Mononuclear cell (primary cell): ENCODE data around the gene LAGE3. TPM values are rescaled to one million over a fixed set of nuclear protein-coding genes. Genes with fewer than 3 reads are reported as not detected.
A peak's percentile ranks its signal among the peaks of the same experiment; 100 is the strongest.
"Not testable (repeated sequence)": the region's sequence is repeated elsewhere in the genome, so short reads cannot be mapped to it uniquely, and the experiment has no call there.

Experiments
- H3K27me3 ChIP-seq: 2 replicates; pipeline ENCODE4 v1.6.0; 2011; ENCODE audit warnings: low read length, control low read depth; ENCODE audit not compliant: insufficient read depth
- H3K4me1 ChIP-seq: 2 replicates; pipeline ENCODE4 v1.5.1; 2011; ENCODE audit warnings: mild to moderate bottlenecking, low read length, control low read depth; ENCODE audit not compliant: insufficient read depth
- H3K4me3 ChIP-seq: 2 replicates; pipeline ENCODE4 v1.5.1; 2011; ENCODE audit warnings: mild to moderate bottlenecking, low read length, moderate library complexity
- H3K9me3 ChIP-seq: 2 replicates; pipeline ENCODE4 v1.5.1; 2011; ENCODE audit warnings: low read depth, mild to moderate bottlenecking, control low read depth, low read length
- total RNA-seq: library from RNA; depleted of rRNA; stranded (reverse); fragments of >200 nt; gene quantifications from one replicate; pipeline ENCODE4 v1.2.3, GENCODE V29; 2012

LAGE3 gene
- total RNA-seq, 1 donor, result 2.6 TPM

DNA sequence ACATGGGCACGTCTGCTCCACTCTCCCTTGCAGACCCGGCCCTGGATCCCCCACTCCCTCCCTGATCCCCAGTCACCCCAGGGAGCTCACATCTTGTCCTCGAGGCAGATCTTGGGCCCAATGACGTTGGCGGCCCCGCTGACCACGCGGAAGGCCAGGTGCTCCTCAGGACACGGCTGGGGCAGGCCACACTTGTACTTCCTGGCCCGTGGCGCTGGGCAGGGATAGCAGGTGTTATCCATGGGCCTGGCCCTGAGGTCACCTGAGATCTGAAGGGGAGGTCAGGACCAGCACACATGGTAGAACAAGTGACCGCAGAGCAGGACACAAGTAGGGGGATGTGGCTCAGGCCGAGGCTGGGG is 29.3 kb upstream of the LAGE3 start:
- Histone ChIP-seq H3K4me3 (no peak overlapping the region), H3K4me1 (no peaks in the 10 kb centered on the region), H3K27me3 (no peaks in the 10 kb centered on the region), H3K9me3 (no peaks in the 10 kb centered on the region)

GRCh38 chrX:154507673-154508383 is 28.7 kb upstream of the LAGE3 start:
- no peak overlapping the region for H3K4me3 ChIP-seq
- no peaks in the 10 kb centered on the region for H3K4me1 ChIP-seq
- H3K27me3 ChIP-seq, result no peaks in the 10 kb centered on the region
- H3K9me3 ChIP-seq, result no peaks in the 10 kb centered on the region

GRCh38 chrX:154506483-154507332 is 27.6 kb upstream of the LAGE3 start:
- Histone ChIP-seq H3K27me3 (no peaks in the 10 kb centered on the region), H3K4me3 (no peak overlapping the region), H3K4me1 (no peaks in the 10 kb centered on the region), H3K9me3 (no peaks in the 10 kb centered on the region)

- H3K9me3 ChIP-seq, result no peaks in the 10 kb centered on the region
- no peaks in the 10 kb centered on the region for H3K4me1 ChIP-seq
- no peaks in the 10 kb centered on the region for H3K27me3 ChIP-seq
- no peak overlapping the region for H3K4me3 ChIP-seq
Measured at GRCh38 chrX:154505734-154506133, 26.7 kb upstream of the LAGE3 start.

- no peaks in the 10 kb centered on the region for H3K4me1 ChIP-seq
- no peak overlapping the region for H3K4me3 ChIP-seq
- H3K27me3 ChIP-seq, result no peaks in the 10 kb centered on the region
Measured at GRCh38 chrX:154502989-154503388, 23.9 kb upstream of the LAGE3 start.

DNA sequence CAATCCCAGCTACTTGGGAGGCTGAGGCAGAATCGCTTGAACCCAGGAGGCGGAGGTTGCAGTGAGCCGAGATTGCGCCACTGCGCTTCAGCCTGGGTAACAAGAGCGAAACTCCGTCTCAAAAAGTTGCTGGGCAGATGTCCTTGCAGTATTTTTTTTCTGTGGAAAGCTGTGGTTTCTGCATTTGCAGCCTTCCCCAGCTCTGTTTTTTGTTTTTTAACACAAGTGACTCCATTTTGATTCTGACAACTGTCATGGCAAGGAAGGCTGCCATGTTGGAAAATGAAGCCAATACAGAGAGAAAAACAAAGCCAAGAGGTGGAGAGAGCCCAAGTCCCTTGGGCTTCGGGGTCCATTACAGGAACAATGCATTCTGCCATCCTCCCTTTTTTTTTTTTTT is 23.0 kb upstream of the LAGE3 start:
- H3K9me3 ChIP-seq, result no peaks in the 10 kb centered on the region
- no peaks in the 10 kb centered on the region for H3K27me3 ChIP-seq
- no peak overlapping the region for H3K4me3 ChIP-seq
- no peaks in the 10 kb centered on the region for H3K4me1 ChIP-seq

More at GRCh38 chrX:154502989-154503388, 23.9 kb upstream of the LAGE3 start:
- no peaks in the 10 kb centered on the region for H3K9me3 ChIP-seq

DNA sequence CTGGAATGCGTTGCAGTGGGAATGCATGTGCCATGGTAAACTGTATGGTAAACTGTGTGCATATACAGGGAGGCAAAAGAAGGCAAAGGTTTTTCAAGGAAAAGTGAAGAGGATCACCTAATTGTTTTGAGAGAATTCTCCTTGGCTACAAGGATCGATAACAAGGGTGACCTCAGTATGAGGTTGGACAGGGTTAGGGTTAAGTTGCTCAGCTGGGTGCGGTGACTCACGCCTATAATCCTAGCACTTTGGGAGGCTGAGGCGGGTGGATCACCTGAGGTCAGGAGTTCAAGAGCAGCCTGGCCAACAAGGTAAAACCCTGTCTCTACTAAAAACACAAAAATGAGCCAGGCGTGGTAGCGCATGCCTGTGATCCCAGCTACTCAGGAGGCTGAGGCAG is 22.3 kb upstream of the LAGE3 start:
- H3K4me3 ChIP-seq, H3K27me3 ChIP-seq, H3K9me3 ChIP-seq, H3K4me1 ChIP-seq: not testable (repeated sequence)

DNA sequence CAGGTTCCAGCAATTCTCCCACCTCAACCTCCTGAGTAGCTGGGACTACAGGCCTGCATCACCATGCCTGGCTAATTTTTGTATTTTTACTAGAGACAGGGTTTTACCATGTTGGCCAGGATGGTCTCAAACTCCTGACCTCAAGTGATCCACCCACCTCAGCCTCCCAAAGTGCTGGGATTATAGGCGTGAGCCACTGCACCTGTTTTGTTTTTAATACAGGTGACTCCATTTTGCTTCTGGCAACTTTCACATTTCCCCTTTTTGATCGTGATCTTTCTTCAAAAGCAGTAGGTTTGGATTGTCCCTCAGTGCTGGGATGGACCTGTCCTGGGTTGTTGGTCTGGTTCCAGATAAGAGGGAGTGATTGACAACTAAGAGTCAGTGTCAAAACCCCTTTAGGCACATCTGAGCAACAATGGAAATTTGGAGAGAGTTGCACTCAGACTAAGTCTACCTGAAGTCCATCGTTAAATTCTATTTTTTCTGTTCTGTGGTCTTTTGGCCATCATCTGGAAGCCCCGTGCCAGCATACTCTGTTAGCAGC is 17.6 kb upstream of the LAGE3 start:
- not testable (repeated sequence) for H3K4me1 ChIP-seq, H3K9me3 ChIP-seq, H3K4me3 ChIP-seq, H3K27me3 ChIP-seq

- H3K9me3 ChIP-seq, result no peaks in the 10 kb centered on the region
- peaks cover 6% of the 10 kb centered on the region for H3K4me1 ChIP-seq
- H3K4me3 ChIP-seq, result no peak overlapping the region
- H3K27me3 ChIP-seq, result no peaks in the 10 kb centered on the region
Measured at GRCh38 chrX:154495472-154495922, 16.4 kb upstream of the LAGE3 start.

DNA sequence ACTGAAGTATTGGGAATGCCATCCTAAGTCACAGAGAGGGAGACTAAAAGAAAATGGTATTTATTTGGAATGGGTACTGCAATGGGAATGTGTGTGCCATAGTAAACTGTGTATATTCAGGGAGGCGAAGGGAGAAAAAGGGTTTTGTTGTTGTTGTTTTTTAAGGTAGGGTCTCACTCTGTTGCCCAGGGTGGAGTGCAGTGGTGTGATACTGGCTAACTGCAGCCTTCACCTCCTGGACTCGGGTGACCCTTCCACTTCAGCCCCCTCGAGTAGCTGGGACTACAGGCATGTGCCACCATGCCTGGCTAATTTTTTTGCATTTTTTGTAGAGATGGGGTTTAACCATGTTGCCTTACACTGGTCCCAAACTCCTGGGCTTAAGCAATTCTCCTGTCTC is 15.6 kb upstream of the LAGE3 start:
- peaks cover 8% of the 10 kb centered on the region for H3K4me1 ChIP-seq
- H3K9me3 ChIP-seq, result no peaks in the 10 kb centered on the region
- no peak overlapping the region for H3K4me3 ChIP-seq
- H3K27me3 ChIP-seq, result no peaks in the 10 kb centered on the region

- H3K27me3 ChIP-seq, result no peaks in the 10 kb centered on the region
- H3K4me3 ChIP-seq, result peak within 1 kb of the TSS; percentile 46
- no peaks in the 10 kb centered on the region for H3K9me3 ChIP-seq
- H3K4me1 ChIP-seq, result peaks cover 26% of the 10 kb centered on the region
Measured at GRCh38 chrX:154490414-154491083, 11.5 kb upstream of the LAGE3 start, which contains the start of gene SLC10A3. TSS of gene SLC10A3 (minus strand) at chrX:154490629. CDS start at chrX:154488940, 1,689 bp downstream.

GRCh38 chrX:154490021-154490413 is 10.9 kb upstream of the LAGE3 start:
- Histone ChIP-seq H3K4me3 (peak overlapping the region; percentile 46), H3K4me1 (peaks cover 32% of the 10 kb centered on the region), H3K27me3 (no peaks in the 10 kb centered on the region), H3K9me3 (no peaks in the 10 kb centered on the region)

DNA sequence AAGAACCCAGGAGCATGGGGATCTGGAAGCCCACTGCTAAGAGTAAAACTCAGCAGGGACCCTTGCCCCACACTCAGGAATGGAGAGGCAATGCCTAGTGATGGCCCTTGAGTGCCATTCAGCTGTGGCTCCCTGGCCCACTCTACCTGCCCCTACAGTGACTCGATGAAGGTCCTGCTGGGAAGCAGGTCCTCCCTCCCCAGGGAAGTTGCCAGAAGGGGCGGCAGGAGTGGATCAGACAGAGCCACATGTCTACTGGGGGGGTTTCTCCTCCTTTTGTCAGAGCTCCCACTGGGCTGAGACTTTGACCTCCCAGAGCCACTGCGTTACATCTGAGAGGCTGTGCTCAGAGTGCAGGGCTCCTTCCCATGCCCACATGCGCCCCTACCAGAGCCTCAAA is 10.1 kb upstream of the LAGE3 start:
- H3K9me3 ChIP-seq, result no peaks in the 10 kb centered on the region
- no peak overlapping the region for H3K4me3 ChIP-seq
- H3K4me1 ChIP-seq, result peaks cover 40% of the 10 kb centered on the region
- H3K27me3 ChIP-seq, result no peaks in the 10 kb centered on the region

DNA sequence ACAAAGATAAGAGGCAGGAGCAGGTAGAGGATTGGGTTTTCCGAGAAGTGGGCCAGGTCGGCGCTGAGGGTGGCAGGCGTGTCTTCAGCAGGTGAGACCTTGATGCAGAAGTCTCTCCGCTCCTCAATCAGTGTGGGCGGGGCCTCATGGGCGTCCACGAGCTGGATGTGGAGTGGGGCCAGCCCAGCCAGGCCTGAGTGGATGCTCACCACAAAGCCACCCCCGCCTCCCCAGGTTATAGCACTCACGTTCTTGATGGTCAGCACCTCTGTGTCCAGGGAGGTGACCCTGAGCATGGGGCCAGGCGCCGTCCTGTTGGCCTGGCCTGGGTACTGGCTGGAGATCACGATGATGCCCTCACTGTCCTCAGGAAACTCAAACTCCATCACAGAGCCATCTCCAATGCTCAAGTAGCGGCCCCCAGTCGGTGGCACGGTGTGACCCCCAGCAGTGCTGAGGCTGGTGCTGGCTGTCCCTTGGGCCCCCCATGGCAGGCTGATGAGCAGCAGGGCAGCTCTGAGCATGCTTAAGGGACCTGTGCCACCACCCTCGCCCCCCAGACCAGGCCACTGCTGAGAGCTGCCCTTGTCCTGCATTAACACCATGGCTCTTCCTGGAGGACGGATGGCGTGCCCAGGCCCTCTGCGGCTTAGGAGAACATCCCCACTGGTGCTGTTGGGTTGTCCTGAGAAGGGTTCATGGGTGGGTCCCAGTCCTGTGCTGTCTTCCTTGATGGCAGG is 9.4 kb upstream of the LAGE3 start:
- no peak overlapping the region for H3K4me3 ChIP-seq
- H3K27me3 ChIP-seq, result no peaks in the 10 kb centered on the region
- peaks cover 42% of the 10 kb centered on the region for H3K4me1 ChIP-seq
- no peaks in the 10 kb centered on the region for H3K9me3 ChIP-seq
